ENCODE results near the gene RIT1. TPM values are rescaled to one million over a fixed set of nuclear protein-coding genes. Genes with fewer than 3 reads are reported as not detected.

The RIT1 gene
- total RNA-seq, 1 donor from 2014 or later = 29.8 TPM

GRCh38 chr1:155856975-155857930, 53.9 kb downstream of the RIT1 start, which contains the start of gene GON4L:
Gene GON4L (minus strand): TSS chr1:155857214. CDS start chr1:155853780, 3,434 bp downstream.
- peak; percentile 92 for DNase-seq (ENCODE audit: low spot score)

- no peak for DNase-seq (ENCODE audit: low spot score)
These were observed 54.7 kb downstream of the RIT1 start for GRCh38 chr1:155856257-155856974.

GRCh38 chr1:155850345-155850744, 60.8 kb downstream of the RIT1 start:
- no peak for DNase-seq (ENCODE audit: low spot score)

- no peak for DNase-seq (ENCODE audit: low spot score)
These were observed 63.2 kb downstream of the RIT1 start for GRCh38 chr1:155847823-155848529.

Other genes with a start within 250 kb of the RIT1 start
- gene YY1AP1, start 222.6 kb downstream of the RIT1 start, total RNA-seq = 91.7 TPM
- 122 TPM for gene DAP3, start 222.3 kb downstream of the RIT1 start, total RNA-seq
- gene GON4L, start 54.1 kb downstream of the RIT1 start, total RNA-seq = 82.9 TPM
- gene SYT11, start 51.8 kb downstream of the RIT1 start, total RNA-seq = 11.3 TPM
- gene KHDC4, start 23.1 kb upstream of the RIT1 start, total RNA-seq = 83.8 TPM
- gene RXFP4, start 30.3 kb upstream of the RIT1 start, total RNA-seq = not detected
- gene ARHGEF2, start 67.2 kb upstream of the RIT1 start, total RNA-seq = 104 TPM
- gene SSR2, start 109.6 kb upstream of the RIT1 start, total RNA-seq = 189 TPM
- 40.0 TPM for gene UBQLN4, start 142.4 kb upstream of the RIT1 start, total RNA-seq
- gene LAMTOR2, start 143.4 kb upstream of the RIT1 start, total RNA-seq = 47.5 TPM
- gene RAB25, start 149.8 kb upstream of the RIT1 start, total RNA-seq = 182 TPM
- 1.2 TPM for gene MEX3A, start 171.1 kb upstream of the RIT1 start, total RNA-seq
- gene LMNA, start 203.4 kb upstream of the RIT1 start, total RNA-seq = 444 TPM
- gene SEMA4A, start 242.2 kb upstream of the RIT1 start, total RNA-seq = 49.3 TPM